WTC11 (cell line): Measurements from ENCODE around the gene TMEM258. TPM values are rescaled to one million over a fixed set of nuclear protein-coding genes. Genes with fewer than 3 reads are reported as not detected.

ENCODE experiments used
- ATAC-seq: fragments of 200-7000 bp; cut with Tn5 transposase; 2 replicates; pipeline ENCODE4 v1.10.0; 2021; ENCODE audit warnings: mild to moderate bottlenecking, moderate library complexity
- CTCF ChIA-PET: fragments of 300-600 bp; sonication (Branson Sonifier 250); formaldehyde crosslinking; loops from one replicate; lab custom pipeline; 2021; ENCODE audit warnings: antibody characterized with exemption; lab: Charles Lee
- POLR2A ChIA-PET: fragments of 350-600 bp; sonication (Branson Sonifier 250); formaldehyde crosslinking; loops from one replicate; lab custom pipeline; 2021; ENCODE audit warnings: antibody characterized with exemption; lab: Charles Lee
- DNase-seq: peaks from one replicate; pipeline ENCODE4 v3.0.0; 2021; ENCODE audit warnings: low spot score
- H3K27ac Mint-ChIP-seq: 2 replicates; pipeline ENCODE4 v1.8.0; 2021; ENCODE audit warnings: mixed read lengths
- H3K27me3 Mint-ChIP-seq: 2 replicates; pipeline ENCODE4 v1.8.0; 2021; ENCODE audit warnings: low read depth, mild to moderate bottlenecking, moderate library complexity, mixed read lengths
- H3K36me3 Mint-ChIP-seq: 2 replicates; pipeline ENCODE4 v1.8.0; 2021; ENCODE audit warnings: mixed read lengths
- H3K4me1 Mint-ChIP-seq: 2 replicates; pipeline ENCODE4 v1.8.0; 2022; ENCODE audit warnings: mixed read lengths
- H3K4me3 Mint-ChIP-seq: 2 replicates; pipeline ENCODE4 v1.8.0; 2021; ENCODE audit warnings: mild to moderate bottlenecking, moderate library complexity, mixed read lengths
- H3K9me3 Mint-ChIP-seq: 2 replicates; pipeline ENCODE4 v1.8.0; 2021; ENCODE audit warnings: mixed read lengths
- AR ChIP-seq: fragments of 250-450 bp; sonication (Bioruptor Pico); IDR thresholded peaks from 2 replicates; pipeline ENCODE4 v1.9.0; 2021; ENCODE audit warnings: mild to moderate bottlenecking
- ARID4B ChIP-seq: sonication (generic); formaldehyde crosslinking; IDR thresholded peaks from 2 replicates; pipeline ENCODE4 v1.8.0; 2023; ENCODE audit warnings: missing genetic modification reagents, mild to moderate bottlenecking, borderline replicate concordance
- CBFB ChIP-seq: sonication (generic); formaldehyde crosslinking; IDR thresholded peaks from 2 replicates; pipeline ENCODE4 v1.8.1; 2022; ENCODE audit warnings: mild to moderate bottlenecking, low read depth, missing genetic modification reagents
- CTCF ChIP-seq: fragments of 200-600 bp; IDR thresholded peaks from 2 replicates; pipeline ENCODE4 v1.8.0; 2022; ENCODE audit warnings: antibody characterized with exemption
- ERG ChIP-seq: fragments of 250-450 bp; sonication (Bioruptor Pico); IDR thresholded peaks from 2 replicates; pipeline ENCODE4 v1.8.0; 2021; ENCODE audit warnings: mild to moderate bottlenecking
- KAT7 ChIP-seq: sonication (generic); formaldehyde crosslinking; IDR thresholded peaks from 2 replicates; pipeline ENCODE4 v1.8.1; 2023; ENCODE audit warnings: missing genetic modification reagents, mild to moderate bottlenecking, borderline replicate concordance
- MAX ChIP-seq: sonication (generic); formaldehyde crosslinking; IDR thresholded peaks from 2 replicates; pipeline ENCODE4 v1.8.0; 2022; ENCODE audit warnings: mild to moderate bottlenecking, missing genetic modification reagents
- NFYB ChIP-seq: sonication (generic); formaldehyde crosslinking; conservative IDR thresholded peaks from 2 replicates; pipeline ENCODE4 v1.8.0; 2022; ENCODE audit warnings: low read depth, missing genetic modification reagents
- NR2C2 ChIP-seq: sonication (generic); formaldehyde crosslinking; IDR thresholded peaks from 2 replicates; pipeline ENCODE4 v1.8.0; 2022; ENCODE audit warnings: mild to moderate bottlenecking, missing genetic modification reagents
- PRRX2 ChIP-seq: fragments of 250-450 bp; sonication (Bioruptor Pico); IDR thresholded peaks from 2 replicates; pipeline ENCODE4 v1.8.0; 2021; ENCODE audit warnings: mild to moderate bottlenecking
- SP1 ChIP-seq: sonication (generic); formaldehyde crosslinking; conservative IDR thresholded peaks from 2 replicates; pipeline ENCODE4 v1.8.1; 2022; ENCODE audit warnings: missing genetic modification reagents
- TCF7 ChIP-seq: sonication (generic); formaldehyde crosslinking; IDR thresholded peaks from 2 replicates; pipeline ENCODE4 v1.8.0; 2022; ENCODE audit warnings: mild to moderate bottlenecking, low read depth, missing genetic modification reagents, moderate library complexity
- TP53 ChIP-seq: sonication (generic); formaldehyde crosslinking; IDR thresholded peaks from 2 replicates; pipeline ENCODE4 v1.8.1; 2023; ENCODE audit warnings: mild to moderate bottlenecking, missing genetic modification reagents
- ZBTB21 ChIP-seq: sonication (generic); formaldehyde crosslinking; IDR thresholded peaks from 2 replicates; pipeline ENCODE4 v1.8.1; 2023; ENCODE audit warnings: mild to moderate bottlenecking, missing genetic modification reagents, borderline replicate concordance
- ZNF219 ChIP-seq: sonication (generic); formaldehyde crosslinking; IDR thresholded peaks from 2 replicates; pipeline ENCODE4 v1.8.0; 2023; ENCODE audit warnings: missing genetic modification reagents, mild to moderate bottlenecking, borderline replicate concordance
- ZNF425 ChIP-seq: fragments of 250-450 bp; sonication (Bioruptor Pico); conservative IDR thresholded peaks from 2 replicates; pipeline ENCODE4 v1.9.0; 2021; ENCODE audit warnings: mild to moderate bottlenecking
- ZNF512 ChIP-seq: sonication (generic); formaldehyde crosslinking; IDR thresholded peaks from 2 replicates; pipeline ENCODE4 v1.8.1; 2022; ENCODE audit warnings: missing genetic modification reagents, borderline replicate concordance
- ZNF671 ChIP-seq: fragments of 250-450 bp; sonication (Bioruptor Pico); IDR thresholded peaks from 2 replicates; pipeline ENCODE4 v1.8.0; 2021; ENCODE audit warnings: mild to moderate bottlenecking
- total RNA-seq: library from RNA; stranded (reverse); gene quantifications from 3 replicates; pipeline ENCODE4 v1.2.3, GENCODE V29; 2021
- TF ChIP-seq, protein P1 (sequence below): sonication (generic); formaldehyde crosslinking; IDR thresholded peaks from 2 replicates; pipeline ENCODE4 v1.8.1; 2023; ENCODE audit warnings: mild to moderate bottlenecking, missing genetic modification reagents

The TMEM258 gene
- total RNA-seq, 1 experiment from 2014 or later: 175 TPM

DNA sequence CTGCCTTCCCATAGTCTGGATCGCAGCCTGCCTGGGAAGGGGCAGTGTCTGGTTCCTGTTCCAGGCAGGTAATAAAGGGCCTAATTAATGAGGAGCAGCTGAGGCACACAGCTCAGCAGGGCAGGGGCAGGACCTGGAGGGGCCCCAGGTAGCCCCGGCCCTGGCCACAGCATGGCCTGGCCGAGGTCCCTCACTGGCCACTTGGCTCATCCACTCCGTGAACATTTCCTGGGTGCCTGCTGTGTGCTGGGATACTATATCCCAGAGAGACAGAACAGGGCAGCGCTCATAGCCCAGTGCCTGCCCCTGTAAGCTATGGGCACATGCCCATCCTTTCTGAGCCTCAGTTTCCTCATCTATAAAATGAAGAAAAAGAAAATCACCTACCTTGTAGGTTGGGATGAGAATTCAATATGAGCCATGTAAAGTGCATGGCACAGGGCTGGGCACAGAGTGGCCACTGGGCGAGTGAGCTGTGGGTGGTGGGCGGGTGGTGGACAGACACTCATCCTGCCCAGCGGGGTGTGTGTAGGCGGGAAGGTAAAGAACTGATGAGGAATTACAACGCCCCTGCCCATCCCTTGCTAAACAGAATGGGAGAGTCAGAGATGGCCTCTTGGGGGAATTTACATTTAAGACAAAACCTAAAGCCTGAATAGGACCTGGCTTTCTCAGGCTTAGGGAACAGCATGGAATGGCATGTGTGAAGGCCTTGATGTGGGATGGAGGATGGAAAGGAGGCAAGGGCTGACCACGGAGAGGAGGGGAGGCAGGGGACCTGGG, 30.8 kb downstream of the TMEM258 start:
- H3K27ac Mint-ChIP-seq: no peak overlapping the region

More for the DNA sequence above, 30.8 kb downstream of the TMEM258 start:
- ChIA-PET CTCF (interaction anchor here (0.9 to 3.5 kb wide), 5 partner anchors 9 to 82 kb away, joined by 3 to 16 read pairs (median 5); partner anchors contain the start of gene MYRF), POLR2A (no interaction called here)
- Mint-ChIP-seq H3K4me3 (no peak overlapping the region), H3K4me1 (peaks cover 15% of the 10 kb centered on the region), H3K9me3 (no peaks in the 10 kb centered on the region), H3K36me3 (no peaks in the 10 kb centered on the region), H3K27me3 (peaks cover 3% of the 10 kb centered on the region; the same call in 1 of the 2 replicates)
- ATAC-seq: no peak
- TF ChIP-seq PRRX2 (CRISPR knock-in tag): no peak
- TF ChIP-seq KAT7 (CRISPR knock-in tag): no peak
- no peak for TF ChIP-seq NFYB (CRISPR knock-in tag)
- TF ChIP-seq ZBTB21 (CRISPR knock-in tag): no peak
- no peak for TF ChIP-seq ERG (CRISPR knock-in tag)
- no peak for TF ChIP-seq ZNF425 (CRISPR knock-in tag)
- TF ChIP-seq TCF7 (CRISPR knock-in tag): no peak
- no peak for TF ChIP-seq ZNF219 (CRISPR knock-in tag)
- no peak for TF ChIP-seq TP53 (CRISPR knock-in tag)
- TF ChIP-seq CBFB (CRISPR knock-in tag): no peak
- TF ChIP-seq NR2C2 (CRISPR knock-in tag): no peak
- TF ChIP-seq, protein P1, sequence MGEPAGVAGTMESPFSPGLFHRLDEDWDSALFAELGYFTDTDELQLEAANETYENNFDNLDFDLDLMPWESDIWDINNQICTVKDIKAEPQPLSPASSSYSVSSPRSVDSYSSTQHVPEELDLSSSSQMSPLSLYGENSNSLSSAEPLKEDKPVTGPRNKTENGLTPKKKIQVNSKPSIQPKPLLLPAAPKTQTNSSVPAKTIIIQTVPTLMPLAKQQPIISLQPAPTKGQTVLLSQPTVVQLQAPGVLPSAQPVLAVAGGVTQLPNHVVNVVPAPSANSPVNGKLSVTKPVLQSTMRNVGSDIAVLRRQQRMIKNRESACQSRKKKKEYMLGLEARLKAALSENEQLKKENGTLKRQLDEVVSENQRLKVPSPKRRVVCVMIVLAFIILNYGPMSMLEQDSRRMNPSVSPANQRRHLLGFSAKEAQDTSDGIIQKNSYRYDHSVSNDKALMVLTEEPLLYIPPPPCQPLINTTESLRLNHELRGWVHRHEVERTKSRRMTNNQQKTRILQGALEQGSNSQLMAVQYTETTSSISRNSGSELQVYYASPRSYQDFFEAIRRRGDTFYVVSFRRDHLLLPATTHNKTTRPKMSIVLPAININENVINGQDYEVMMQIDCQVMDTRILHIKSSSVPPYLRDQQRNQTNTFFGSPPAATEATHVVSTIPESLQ (CRISPR knock-in tag): no peak
- no peak for TF ChIP-seq CTCF
- TF ChIP-seq ARID4B (CRISPR knock-in tag): no peak
- no peak for TF ChIP-seq ZNF512 (CRISPR knock-in tag)
- no peak for TF ChIP-seq SP1 (CRISPR knock-in tag)
- TF ChIP-seq MAX (CRISPR knock-in tag): no peak
- no peak for TF ChIP-seq ZNF671 (CRISPR knock-in tag)
- TF ChIP-seq AR (CRISPR knock-in tag): no peak
- DNase-seq: no peak
